H1 (cell line): ENCODE results near the gene LSM2. TPM values are rescaled to one million over a fixed set of nuclear protein-coding genes. Genes with fewer than 3 reads are reported as not detected.
"Not testable (repeated sequence)": the region's sequence is repeated elsewhere in the genome, so short reads cannot be mapped to it uniquely, and the experiment has no call there.

Experiments
- CTCF ChIA-PET: fragments of 300-600 bp; sonication (Branson Sonifier 250); formaldehyde crosslinking; loops from one replicate; lab custom pipeline; 2021; ENCODE audit not compliant: partially characterized antibody; lab: Charles Lee
- POLR2A ChIA-PET: fragments of 300-600 bp; sonication (Branson Sonifier 250); formaldehyde crosslinking; loops from one replicate; lab custom pipeline; 2021; ENCODE audit warnings: inconsistent platforms; ENCODE audit not compliant: partially characterized antibody; lab: Charles Lee
- DNase-seq, 2 experiments: peaks; one replicate each; pipeline versions ENCODE4 v3.0.0 to v3.0.0-alpha.2; 2010 to 2022; ENCODE audit warnings: low spot score in 2 of 2, low read depth in 1 of 2, mixed read lengths in 1 of 2
- FAIRE-seq: peaks from 2 replicates; lab custom pipeline; 2011; peaks lifted over from hg19 to GRCh38; lab: Jason Lieb, UNC
- H2AFZ ChIP-seq: 2 replicates; pipeline ENCODE4 v1.8.1; 2012; ENCODE audit warnings: low read length, inconsistent platforms
- H2AK5ac ChIP-seq: 2 replicates; pipeline ENCODE4 v1.6.1; 2013; ENCODE audit warnings: low read depth, low read length
- H2BK120ac ChIP-seq: replicated peaks from 2 replicates; pipeline ENCODE3; 2013; ENCODE audit warnings: low read depth, low read length, inconsistent platforms
- H2BK12ac ChIP-seq: 2 replicates; pipeline ENCODE4 v1.6.1; 2013; ENCODE audit warnings: low read depth, low read length
- H2BK15ac ChIP-seq: 2 replicates; pipeline ENCODE4 v1.6.1; 2013; ENCODE audit warnings: low read length
- H2BK20ac ChIP-seq: 2 replicates; pipeline ENCODE4 v1.6.1; 2013; ENCODE audit warnings: low read length
- H2BK5ac ChIP-seq: 2 replicates; pipeline ENCODE4 v1.6.1; 2013; ENCODE audit warnings: low read depth, low read length
- H3K14ac ChIP-seq: 2 replicates; pipeline ENCODE4 v1.6.1; 2013; ENCODE audit warnings: inconsistent platforms; ENCODE audit not compliant: insufficient read length
- H3K18ac ChIP-seq: 2 replicates; pipeline ENCODE4 v1.6.1; 2013; ENCODE audit warnings: low read length; ENCODE audit errors: extremely low read depth
- H3K23ac ChIP-seq: 2 replicates; pipeline ENCODE4 v1.6.1; 2013; ENCODE audit warnings: inconsistent platforms; ENCODE audit not compliant: insufficient read length
- H3K23me2 ChIP-seq: 2 replicates; pipeline ENCODE4 v1.6.1; 2013; ENCODE audit warnings: low read depth, low read length
- H3K27ac ChIP-seq: 2 replicates; pipeline ENCODE4 v1.6.1; 2011; ENCODE audit warnings: low read depth, low read length, inconsistent platforms
- H3K27me3 ChIP-seq, 4 experiments: replicated peaks in 1 of 4; 1 replicate in 1 of 4; 2 replicates in 3 of 4; pipeline versions ENCODE4 v1.6.1 to v1.8.1; 2011 to 2013; ENCODE audit warnings: low read length in 3 of 4, mild to moderate bottlenecking in 3 of 4, inconsistent platforms in 2 of 4, mixed read lengths in 2 of 4, moderate library complexity in 1 of 4; ENCODE audit not compliant: control insufficient read depth in 3 of 4, insufficient read depth in 3 of 4; ENCODE audit errors: extremely low read depth in 1 of 4
- H3K36me3 ChIP-seq, 4 experiments: 2 replicates each; pipeline versions ENCODE4 v1.6.1 to v1.8.1; 2011 to 2013; ENCODE audit warnings: mild to moderate bottlenecking in 4 of 4, low read length in 3 of 4, moderate library complexity in 2 of 4, control low read depth in 1 of 4, inconsistent platforms in 1 of 4; ENCODE audit not compliant: insufficient read depth in 4 of 4, control insufficient read depth in 2 of 4
- H3K4ac ChIP-seq: replicated peaks from 2 replicates; pipeline ENCODE3; 2013; ENCODE audit warnings: low read length, low read depth, mixed read lengths, inconsistent platforms; ENCODE audit not compliant: insufficient read length
- H3K4me1 ChIP-seq, 4 experiments: replicated peaks in 1 of 4; 1 replicate in 1 of 4; 2 replicates in 3 of 4; pipeline versions ENCODE4 v1.6.1 to v1.8.1; 2011 to 2013; ENCODE audit warnings: low read length in 3 of 4, inconsistent platforms in 2 of 4, mixed read lengths in 1 of 4; ENCODE audit not compliant: insufficient read depth in 4 of 4, control insufficient read depth in 3 of 4
- H3K4me2 ChIP-seq, 2 experiments: 2 replicates each; pipeline versions ENCODE4 v1.6.1 to v1.8.1; 2011 to 2013; ENCODE audit warnings: low read depth in 2 of 2, low read length in 2 of 2, control low read depth in 1 of 2, inconsistent platforms in 1 of 2, mild to moderate bottlenecking in 1 of 2; ENCODE audit not compliant: insufficient read depth in 1 of 2
- H3K4me3 ChIP-seq, 4 experiments: fragments of 200-600, 300-600 bp in 1 of 4; sonication (generic), shearing (Covaris generic), sonication (Bioruptor Twin) in 1 of 4; 2 replicates each; pipeline versions ENCODE4 v1.5.1 to v1.8.1; 2011 to 2016; ENCODE audit warnings: low read length in 4 of 4, low read depth in 3 of 4, control low read depth in 2 of 4, inconsistent platforms in 2 of 4, mild to moderate bottlenecking in 2 of 4, mixed read lengths in 1 of 4, moderate library complexity in 1 of 4; ENCODE audit not compliant: insufficient read depth in 2 of 4; ENCODE audit errors: extremely low read depth in 1 of 4
- H3K56ac ChIP-seq: replicated peaks from 2 replicates; pipeline ENCODE3; 2013; ENCODE audit warnings: low read depth, mild to moderate bottlenecking, mixed read lengths, low read length, inconsistent platforms; ENCODE audit not compliant: insufficient read length
- H3K79me1 ChIP-seq: 2 replicates; pipeline ENCODE4 v1.6.1; 2013; ENCODE audit warnings: low read depth, low read length, control low read depth
- H3K79me2 ChIP-seq, 2 experiments: 2 replicates each; pipeline versions ENCODE4 v1.6.1 to v1.8.1; 2012 to 2013; ENCODE audit warnings: low read length in 2 of 2, mild to moderate bottlenecking in 2 of 2, inconsistent platforms in 1 of 2; ENCODE audit not compliant: insufficient read depth in 2 of 2, control insufficient read depth in 1 of 2
- H3K9ac ChIP-seq, 4 experiments: replicated peaks in 1 of 4; 1 replicate in 1 of 4; 2 replicates in 3 of 4; pipeline versions ENCODE4 v1.6.1 to v1.8.1; 2011 to 2013; ENCODE audit warnings: low read depth in 3 of 4, low read length in 3 of 4, control low read depth in 2 of 4, mild to moderate bottlenecking in 2 of 4, moderate library complexity in 2 of 4, inconsistent platforms in 1 of 4; ENCODE audit errors: extremely low read depth in 1 of 4
- H3K9me3 ChIP-seq, 2 experiments: 2 replicates each; pipeline versions ENCODE4 v1.6.1 to v1.8.1; 2012 to 2013; ENCODE audit warnings: mild to moderate bottlenecking in 2 of 2, moderate library complexity in 2 of 2, control low read depth in 1 of 2, inconsistent platforms in 1 of 2, low read depth in 1 of 2, low read length in 1 of 2, mixed read lengths in 1 of 2; ENCODE audit not compliant: insufficient read depth in 2 of 2
- H4K20me1 ChIP-seq, 2 experiments: replicated peaks in 1 of 2; 2 replicates each; pipeline versions ENCODE3 to v1.8.1; 2011 to 2013; ENCODE audit warnings: inconsistent platforms in 2 of 2, low read length in 2 of 2, mild to moderate bottlenecking in 1 of 2; ENCODE audit not compliant: insufficient read depth in 2 of 2, control insufficient read depth in 1 of 2
- H4K5ac ChIP-seq: 2 replicates; pipeline ENCODE4 v1.6.1; 2013; ENCODE audit warnings: low read length, low read depth, mixed read lengths, inconsistent platforms; ENCODE audit not compliant: insufficient read length
- H4K8ac ChIP-seq: 2 replicates; pipeline ENCODE4 v1.8.0; 2013; ENCODE audit warnings: mild to moderate bottlenecking, moderate library complexity, low read length, inconsistent platforms; ENCODE audit not compliant: insufficient read depth; ENCODE audit errors: extremely low read depth
- H4K91ac ChIP-seq: replicated peaks from 2 replicates; pipeline ENCODE3; 2013; ENCODE audit warnings: low read length, mixed read lengths, inconsistent platforms; ENCODE audit not compliant: insufficient read length
- WGBS, 2 experiments: shearing (Covaris generic) in 1 of 2; methylation state at CpG; one replicate each; pipeline versions ENCODE4 v1.1.6 to v1.1.7; 2013 to 2015; ENCODE audit warnings: low lambda C conversion rate in 2 of 2, mixed read lengths in 2 of 2, inconsistent platforms in 1 of 2, low coverage in 1 of 2, missing lambda C conversion rate in 1 of 2; ENCODE audit not compliant: insufficient replicate concordance in 2 of 2, insufficient coverage in 1 of 2, insufficient read length in 1 of 2; ENCODE audit errors: extremely low coverage in 1 of 2, missing lambda C conversion rate in 1 of 2; 5-methylcytosine and 5-hydroxymethylcytosine counted together
- polyA plus RNA-seq, 7 experiments: library from polyadenylated mRNA; depleted of rRNA in 3 of 7; stranded (reverse) in 5 of 7; unstranded in 2 of 7; fragments of >200 nt in 5 of 7; fragments of 200-250 nt in 2 of 7; gene quantifications; 1 replicate in 5 of 7; 2 replicates in 1 of 7; 4 replicates in 1 of 7; pipeline versions ENCODE4 v1.2.1 to v1.2.3, GENCODE V29; 2011 to 2013; ENCODE audit warnings: missing spikeins in 2 of 7, mixed read lengths in 2 of 7
- total RNA-seq: library from RNA; stranded (reverse); fragmentation: NEBNext Ultra II Directional; extraction: Animal tissue kit (Norgen Biotek cat#: 25700); gene quantifications from 2 replicates; pipeline ENCODE4 v1.2.1, GENCODE V29; 2021

The LSM2 gene
- total and polyA plus RNA-seq, 2 of the 8 experiments (the other 6 are each of a cell fraction or from before 2014, with no cell fraction given) = 127 to 168 TPM

DNA sequence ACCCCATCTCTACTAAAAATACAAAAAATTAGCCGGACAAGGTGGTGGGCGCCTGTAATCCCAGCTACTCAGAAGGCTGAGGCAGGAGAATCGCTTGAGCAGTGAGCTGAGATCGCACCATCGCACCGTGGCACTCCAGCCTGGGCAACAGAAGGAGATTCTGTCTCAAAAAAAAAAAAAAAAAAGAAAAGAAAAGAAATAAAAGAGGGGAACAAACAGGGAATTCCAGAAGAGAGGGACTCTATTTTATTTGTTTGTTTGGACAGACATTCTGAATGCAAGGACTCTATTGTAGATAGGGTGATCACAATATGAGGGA is 12.9 kb downstream of the LSM2 start:
- not testable (repeated sequence) for H2BK20ac ChIP-seq, H3K23ac ChIP-seq, H2AFZ ChIP-seq, H3K14ac ChIP-seq, H4K5ac ChIP-seq, H3K56ac ChIP-seq, H2AK5ac ChIP-seq, H3K4ac ChIP-seq, H3K18ac ChIP-seq, H2BK5ac ChIP-seq, DNase-seq, H3K4me1 ChIP-seq, H3K9ac ChIP-seq, FAIRE-seq, H2BK120ac ChIP-seq, H3K27me3 ChIP-seq, H4K91ac ChIP-seq, H2BK12ac ChIP-seq, H2BK15ac ChIP-seq, H3K23me2 ChIP-seq, H4K20me1 ChIP-seq, H3K79me1 ChIP-seq, H3K27ac ChIP-seq, H3K9me3 ChIP-seq, H4K8ac ChIP-seq
- 83% methylated on average over 6 of the region's 6 CpGs; no CpG with 5 or more reads in 1 of the 2 experiments for WGBS, 2 experiments
- ChIA-PET POLR2A (interaction anchor here (1.4 to 7.6 kb wide), 7 partner anchors 10 to 64 kb away, joined by 3 to 81 read pairs (median 23); partner anchors contain the start of genes HSPA1A, HSPA1L and LSM2), CTCF (interaction anchor here (1.5 to 1.9 kb wide), 3 partner anchors 12 to 37 kb away, joined by 7 to 10 read pairs (median 9); partner anchors contain the start of genes HSPA1B and LSM2)
- Histone ChIP-seq H3K79me2 (peaks cover 0 to 19% of the 10 kb centered on the region in 2 experiments; a peak in 2 of 4 replicates), H3K36me3 (peaks cover 4 to 43% (median 16%) of the 10 kb centered on the region in 4 experiments; a peak in 6 of 8 replicates), H3K4me2 (peak overlapping the region; percentile 89 to 94), H3K4me3 (peak overlapping the region in 3 of 4 experiments; percentile 82 to 92 (median 89); a peak in 5 of 8 replicates)
